HK-2 (cell line): ENCODE results near the gene ADPRM.

Source experiments
- DNase-seq: peaks from one replicate; pipeline ENCODE4 v3.0.0-alpha.2; 2018; ENCODE audit not compliant: unreplicated experiment

Gene ADPRM

DNA sequence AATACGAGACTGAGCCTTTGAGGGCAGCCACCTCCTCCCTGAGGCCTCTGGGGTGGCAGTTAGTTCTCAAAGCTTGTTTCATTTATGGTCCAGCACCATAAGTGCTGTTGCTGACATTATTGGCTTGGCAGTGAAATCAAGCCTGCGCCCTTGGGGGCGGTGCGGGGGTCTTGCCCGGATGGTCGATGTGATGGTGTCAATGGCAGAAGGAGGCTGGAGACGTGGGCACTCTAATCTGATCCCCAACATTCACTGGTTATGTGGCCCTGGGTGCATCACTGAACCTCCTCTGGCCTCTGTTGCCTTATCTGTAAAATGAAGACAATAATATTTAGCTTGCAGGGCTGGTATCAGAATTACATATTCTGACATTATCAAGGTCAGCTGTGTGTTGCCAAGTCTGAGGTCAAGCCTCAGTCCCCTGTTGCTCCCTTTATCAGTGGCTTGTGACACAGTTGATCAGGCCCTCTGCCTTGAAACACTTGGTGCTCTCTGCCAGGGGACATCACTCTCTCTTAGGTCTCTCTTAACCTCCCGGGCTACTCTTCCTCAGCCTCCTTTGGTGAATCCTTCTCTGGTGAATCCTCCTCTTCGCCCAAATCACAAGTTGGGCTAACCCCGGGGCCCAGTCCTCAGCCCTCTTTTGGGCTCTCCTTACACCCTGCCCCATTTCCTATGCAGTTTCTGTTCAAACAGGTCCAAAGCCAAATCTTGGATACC is 44.2 kb downstream of the ADPRM start:
- no peak for DNase-seq

- no peak for DNase-seq
Observed at GRCh38 chr17:10742431-10742830, 45.0 kb downstream of the ADPRM start.

- no peak for DNase-seq
Observed at GRCh38 chr17:10743316-10744009, 46.1 kb downstream of the ADPRM start.

DNA sequence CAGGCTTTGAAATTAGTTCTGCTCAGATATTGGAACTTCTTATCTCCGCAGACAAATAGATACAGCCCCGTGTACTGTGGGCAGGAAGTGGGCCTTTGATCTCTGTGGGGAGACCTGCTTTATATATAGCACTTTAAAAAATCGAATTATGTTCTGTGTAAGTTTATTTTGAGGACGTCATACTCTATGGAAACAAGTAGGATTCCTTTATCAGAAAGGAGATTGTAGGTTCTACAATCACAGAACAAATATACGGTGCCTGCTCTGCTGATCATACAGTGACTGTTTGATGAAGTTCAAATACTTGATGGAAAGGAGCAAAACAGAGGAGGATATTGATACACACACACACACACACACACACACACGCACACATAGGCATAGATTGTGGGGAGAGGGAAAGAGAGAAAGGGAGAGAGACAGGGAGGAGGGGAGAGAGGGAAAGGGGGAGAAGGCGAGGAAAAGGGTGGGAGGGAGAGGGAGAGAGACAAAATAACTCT is 47.2 kb downstream of the ADPRM start:
- no peak for DNase-seq

DNA sequence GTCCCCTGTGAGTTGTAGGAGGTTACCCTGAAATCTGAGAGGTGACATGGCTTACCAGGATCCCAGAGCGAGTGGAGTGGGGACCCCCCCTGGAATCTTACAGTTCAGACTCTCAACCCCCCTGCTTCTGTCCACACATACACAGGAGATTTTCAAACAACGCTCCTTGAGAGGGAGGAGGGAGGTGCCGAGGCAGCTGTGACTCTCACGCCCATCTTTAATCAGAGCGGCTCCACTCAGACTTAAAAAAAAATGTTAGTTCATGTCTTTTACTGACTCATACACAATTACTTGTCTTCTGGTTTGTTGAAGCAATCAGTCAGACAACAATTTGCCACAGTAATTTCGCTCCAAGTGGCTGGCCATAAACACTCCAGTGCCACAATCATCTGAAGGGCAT is 47.8 kb downstream of the ADPRM start:
- DNase-seq, result no peak

DNA sequence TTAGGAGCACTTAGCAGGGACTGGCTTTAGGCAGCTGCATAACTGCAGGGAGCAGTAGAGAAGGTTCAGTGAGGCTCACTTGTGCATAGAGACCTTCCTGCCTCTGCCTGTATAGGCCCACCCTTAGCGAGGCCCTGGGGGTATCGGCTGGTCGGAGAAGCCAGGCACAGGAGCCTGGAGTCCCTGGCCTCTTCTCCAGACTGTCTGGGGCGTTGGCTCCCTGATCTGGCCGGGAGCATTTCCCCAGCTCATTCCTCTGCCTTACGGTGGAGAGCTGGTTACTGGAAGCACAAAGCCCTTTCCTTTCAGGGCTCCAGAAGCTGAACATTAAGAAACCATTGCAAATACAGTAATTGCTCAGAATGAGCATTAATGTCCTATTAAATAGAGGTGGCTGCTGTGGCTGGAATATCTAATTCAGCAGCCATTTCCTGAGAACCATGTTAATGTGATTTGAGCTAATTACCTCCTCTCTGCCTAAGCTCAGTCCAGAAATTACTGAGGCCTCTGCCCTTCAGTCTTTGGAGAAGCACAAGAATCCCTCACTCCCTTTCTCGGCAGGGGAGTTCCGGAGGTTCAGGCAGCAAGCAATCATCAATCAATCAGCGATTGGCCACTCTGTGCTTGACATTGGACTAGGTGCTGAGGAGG is 51.3 kb downstream of the ADPRM start:
- no peak for DNase-seq

DNA sequence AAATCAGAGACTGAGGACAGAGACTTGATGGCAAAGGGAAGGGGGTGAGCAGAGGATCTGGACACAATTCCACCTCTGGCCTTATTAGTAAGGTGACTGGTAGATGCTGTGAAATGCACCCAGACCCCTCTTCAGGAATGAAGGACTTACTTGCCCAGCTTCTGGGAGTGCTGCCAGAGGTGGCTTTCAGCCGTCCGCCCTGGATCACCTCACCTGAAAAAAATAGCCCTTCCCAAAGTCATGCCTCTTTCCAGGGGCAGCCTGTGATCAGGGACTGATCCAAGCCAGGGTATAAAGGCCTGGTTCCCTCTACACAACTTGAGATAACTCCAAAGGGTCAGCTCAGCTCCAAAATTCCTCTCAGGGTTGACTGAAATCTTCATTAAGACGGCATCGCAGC is 52.8 kb downstream of the ADPRM start:
- DNase-seq, result no peak

DNA sequence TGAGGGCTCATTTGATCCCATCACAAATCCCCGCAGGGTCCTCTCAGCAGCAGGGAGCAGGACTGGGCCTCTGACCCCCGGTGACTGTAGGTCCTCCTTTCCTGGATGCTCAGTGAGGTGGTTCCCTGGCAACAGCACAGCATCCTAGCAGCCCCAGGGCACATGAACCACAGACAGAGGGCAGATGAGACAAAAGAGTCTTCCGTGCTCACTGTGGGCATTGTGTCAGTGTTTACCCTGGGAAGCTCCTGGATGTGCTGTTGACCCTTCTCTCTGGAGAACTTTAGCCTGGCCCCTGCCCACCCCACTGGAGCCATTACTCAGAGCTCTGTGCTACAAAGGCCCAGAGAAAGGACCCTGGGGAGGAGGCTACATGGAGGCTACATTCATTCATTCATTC is 54.2 kb downstream of the ADPRM start:
- no peak for DNase-seq

- no peak for DNase-seq
Observed at GRCh38 chr17:10752696-10753095, 55.3 kb downstream of the ADPRM start.

GRCh38 chr17:10754109-10754508 is 56.7 kb downstream of the ADPRM start:
- peak; percentile 7 for DNase-seq

DNA sequence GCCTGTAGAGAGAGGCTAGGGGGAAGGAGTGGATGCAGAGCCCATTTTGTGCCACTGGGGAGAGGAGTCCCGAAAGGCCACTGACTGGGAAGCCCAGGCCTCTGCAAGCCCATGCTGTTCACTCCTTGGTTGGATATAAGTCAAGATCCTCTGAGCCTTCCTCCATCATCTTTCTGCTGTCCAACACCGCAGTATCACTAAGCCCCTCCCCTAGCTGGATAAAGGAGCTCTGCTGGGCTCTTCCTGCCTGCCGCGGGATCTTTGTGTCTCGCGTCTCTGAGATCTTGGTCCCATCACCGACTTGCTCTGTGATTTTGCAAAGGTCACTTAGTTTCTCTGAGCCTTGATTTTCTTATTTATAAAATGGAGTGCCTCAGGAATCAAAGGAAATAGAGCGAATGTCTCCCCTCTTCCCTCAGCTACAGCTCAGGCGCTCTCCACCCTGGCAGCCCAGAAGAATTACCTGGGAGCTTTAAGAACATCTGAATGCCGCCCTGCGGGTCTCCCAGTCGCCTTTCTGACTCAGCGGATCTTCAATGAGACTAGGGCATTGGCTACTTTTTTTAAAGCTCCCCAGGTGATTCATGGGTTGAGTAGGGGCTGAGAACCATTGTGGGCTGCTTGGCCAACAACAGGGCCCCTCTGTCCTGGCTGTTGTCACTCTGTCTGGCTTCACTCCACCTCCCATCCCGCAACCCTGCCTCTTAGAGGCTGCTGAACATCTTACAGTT is 57.6 kb downstream of the ADPRM start:
- no peak for DNase-seq

GRCh38 chr17:10755592-10756127 is 58.3 kb downstream of the ADPRM start:
- no peak for DNase-seq

GRCh38 chr17:10756185-10756584 is 58.8 kb downstream of the ADPRM start:
- DNase-seq, result no peak

GRCh38 chr17:10756619-10757018 is 59.2 kb downstream of the ADPRM start:
- DNase-seq, result no peak

DNA sequence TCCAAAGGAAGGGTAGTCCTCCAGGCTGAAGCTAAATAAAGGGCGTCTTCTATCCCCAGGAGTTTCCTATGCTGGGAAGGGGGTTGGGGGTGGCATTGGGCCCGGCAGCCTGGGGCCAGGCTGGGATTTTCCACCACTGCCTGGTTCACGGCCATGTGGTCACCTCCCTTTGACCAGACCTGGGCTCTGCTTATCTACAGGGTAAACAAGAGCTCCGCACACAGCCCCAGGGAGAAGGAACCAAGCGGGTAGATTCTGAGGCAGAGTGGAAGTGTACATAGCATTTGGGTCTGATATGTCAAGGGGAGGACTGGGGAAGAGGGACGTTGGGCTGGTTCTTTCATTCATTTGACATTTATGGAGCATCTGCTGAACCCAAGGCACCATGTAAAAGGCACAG is 59.7 kb downstream of the ADPRM start:
- no peak for DNase-seq

DNA sequence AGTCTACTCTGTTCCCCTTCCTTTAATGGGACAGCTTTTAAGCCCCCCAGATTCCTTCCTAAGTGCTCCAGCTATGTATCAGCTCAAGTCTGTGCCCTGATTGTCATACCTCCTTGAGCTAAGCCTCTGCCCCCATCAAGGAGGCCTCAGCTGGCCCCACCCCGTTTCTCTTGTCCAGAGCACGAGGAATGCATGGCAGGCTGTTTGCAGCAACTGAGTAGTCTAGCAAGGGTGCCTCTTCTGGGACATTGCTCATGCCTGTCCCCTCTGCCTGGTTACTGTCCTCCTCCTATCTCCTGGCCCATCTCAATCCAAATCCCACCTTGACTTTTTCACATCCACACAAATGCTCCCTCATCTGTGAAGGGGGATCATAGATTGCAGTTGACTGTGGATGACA is 60.3 kb downstream of the ADPRM start:
- DNase-seq, result no peak

- DNase-seq, result no peak
Observed at GRCh38 chr17:10758062-10758461, 60.7 kb downstream of the ADPRM start.
